Skin epidermis (tissue), 12 donors: Measurements from ENCODE around the gene RXFP3.
"Not testable (repeated sequence)": the region's sequence is repeated elsewhere in the genome, so short reads cannot be mapped to it uniquely, and the experiment has no call there.

Experiments
- H3K27ac ChIP-seq, 21 experiments: fragments of 200-600 bp; sonication (generic) in 11 of 21; one replicate each; pipeline ENCODE4 v1.5.0; 2020; ENCODE audit warnings: mild to moderate bottlenecking in 3 of 21, inconsistent platforms in 2 of 21, moderate library complexity in 2 of 21
- H3K4me3 ChIP-seq, 7 experiments: fragments of 200-600 bp; sonication (generic) in 2 of 7; one replicate each; pipeline ENCODE4 v1.5.0; 2020; ENCODE audit warnings: inconsistent platforms in 2 of 7, mild to moderate bottlenecking in 2 of 7, moderate library complexity in 1 of 7

RXFP3 gene

GRCh38 chr5:33936381-33937016, at the start of gene RXFP3:
RXFP3 (plus strand) TSS chr5:33936386; CDS start chr5:33936741, 355 bp downstream.
- H3K4me3 ChIP-seq, result peak within 1 kb of the TSS in 4 of 7 experiments; percentile 2 to 20 (median 3)
- no peak within 1 kb of the TSS for H3K27ac ChIP-seq

- Histone ChIP-seq H3K4me3 (no peak overlapping the region), H3K27ac (no peak overlapping the region)
Observed at GRCh38 chr5:33887268-33887667, 48.9 kb upstream of the RXFP3 start.

GRCh38 chr5:33888587-33888986, 47.6 kb upstream of the RXFP3 start:
- Histone ChIP-seq H3K27ac (peak overlapping the region in 1 of 21 experiments; percentile 35), H3K4me3 (no peak overlapping the region)

- H3K27ac ChIP-seq, result peak overlapping the region in 6 of 21 experiments; percentile 15 to 77 (median 54)
- H3K4me3 ChIP-seq, result peak overlapping the region; percentile 12 to 36 (median 26)
Observed at GRCh38 chr5:33890131-33891032, 45.8 kb upstream of the RXFP3 start.

GRCh38 chr5:33891446-33891787, 44.8 kb upstream of the RXFP3 start:
- Histone ChIP-seq H3K4me3 (peak overlapping the region; percentile 12 to 36 (median 26)), H3K27ac (peak overlapping the region in 14 of 21 experiments; percentile 2 to 77 (median 32))

- peak within 1 kb of the TSS in 15 of 21 experiments; percentile 2 to 77 (median 39) for H3K27ac ChIP-seq
- peak within 1 kb of the TSS; percentile 12 to 36 (median 26) for H3K4me3 ChIP-seq
Observed at GRCh38 chr5:33891788-33892619, 44.2 kb upstream of the RXFP3 start, which contains the start of gene ADAMTS12. ADAMTS12 (minus strand) TSS chr5:33891990; CDS start chr5:33891856, 134 bp downstream.

- peak overlapping the region in 5 of 21 experiments; percentile 2 to 72 (median 54) for H3K27ac ChIP-seq
- H3K4me3 ChIP-seq, result no peak overlapping the region
Observed at GRCh38 chr5:33892620-33893137, 43.5 kb upstream of the RXFP3 start.

GRCh38 chr5:33894566-33894965, 41.6 kb upstream of the RXFP3 start:
- Histone ChIP-seq H3K27ac (no peak overlapping the region), H3K4me3 (no peak overlapping the region)

- H3K4me3 ChIP-seq, result no peak overlapping the region
- H3K27ac ChIP-seq, result peak overlapping the region in 1 of 21 experiments; percentile 23
Observed at GRCh38 chr5:33901156-33901555, 35.0 kb upstream of the RXFP3 start.

GRCh38 chr5:33903118-33903517, 33.1 kb upstream of the RXFP3 start:
- Histone ChIP-seq H3K4me3 (no peak overlapping the region), H3K27ac (no peak overlapping the region)

- H3K27ac ChIP-seq, result no peak overlapping the region
- no peak overlapping the region for H3K4me3 ChIP-seq
Observed at GRCh38 chr5:33905381-33905780, 30.8 kb upstream of the RXFP3 start.

GRCh38 chr5:33906248-33906647, 29.9 kb upstream of the RXFP3 start:
- not testable (repeated sequence) for H3K27ac ChIP-seq

GRCh38 chr5:33914844-33915243, 21.3 kb upstream of the RXFP3 start:
- not testable (repeated sequence) for H3K4me3 ChIP-seq

More at GRCh38 chr5:33906248-33906647, 29.9 kb upstream of the RXFP3 start:
- not testable (repeated sequence) for H3K4me3 ChIP-seq

GRCh38 chr5:33921002-33921401, 15.2 kb upstream of the RXFP3 start:
- H3K4me3 ChIP-seq, result no peak overlapping the region
- no peak overlapping the region for H3K27ac ChIP-seq

More at GRCh38 chr5:33914844-33915243, 21.3 kb upstream of the RXFP3 start:
- not testable (repeated sequence) for H3K27ac ChIP-seq

GRCh38 chr5:33925278-33925677, 10.9 kb upstream of the RXFP3 start:
- Histone ChIP-seq H3K4me3 (no peak overlapping the region), H3K27ac (no peak overlapping the region)

- Histone ChIP-seq H3K4me3 (no peak overlapping the region), H3K27ac (no peak overlapping the region)
Observed at GRCh38 chr5:33927685-33928084, 8.5 kb upstream of the RXFP3 start.

- Histone ChIP-seq H3K4me3 (no peak overlapping the region), H3K27ac (no peak overlapping the region)
Observed at GRCh38 chr5:33928283-33928682, 7.9 kb upstream of the RXFP3 start.

GRCh38 chr5:33929925-33930690, 6.1 kb upstream of the RXFP3 start:
- Histone ChIP-seq H3K4me3 (no peak overlapping the region), H3K27ac (no peak overlapping the region)

GRCh38 chr5:33931136-33931535, 5.0 kb upstream of the RXFP3 start:
- H3K27ac ChIP-seq, result no peak overlapping the region

More at GRCh38 chr5:33931136-33931535, 5.0 kb upstream of the RXFP3 start:
- no peak overlapping the region for H3K4me3 ChIP-seq
